MV-4-11 (cell line): ENCODE results near the gene HORMAD2.
"Not testable (repeated sequence)": the region's sequence is repeated elsewhere in the genome, so short reads cannot be mapped to it uniquely, and the experiment has no call there.

Source experiments
- DNase-seq: peaks from one replicate; lab custom pipeline; 2025; lab: John Stamatoyannopoulos, UW

Gene HORMAD2

GRCh38 chr22:30056015-30056414, 24.2 kb upstream of the HORMAD2 start:
- DNase-seq, result no peak

- no peak for DNase-seq
Observed at GRCh38 chr22:30057375-30057774, 22.9 kb upstream of the HORMAD2 start.

DNA sequence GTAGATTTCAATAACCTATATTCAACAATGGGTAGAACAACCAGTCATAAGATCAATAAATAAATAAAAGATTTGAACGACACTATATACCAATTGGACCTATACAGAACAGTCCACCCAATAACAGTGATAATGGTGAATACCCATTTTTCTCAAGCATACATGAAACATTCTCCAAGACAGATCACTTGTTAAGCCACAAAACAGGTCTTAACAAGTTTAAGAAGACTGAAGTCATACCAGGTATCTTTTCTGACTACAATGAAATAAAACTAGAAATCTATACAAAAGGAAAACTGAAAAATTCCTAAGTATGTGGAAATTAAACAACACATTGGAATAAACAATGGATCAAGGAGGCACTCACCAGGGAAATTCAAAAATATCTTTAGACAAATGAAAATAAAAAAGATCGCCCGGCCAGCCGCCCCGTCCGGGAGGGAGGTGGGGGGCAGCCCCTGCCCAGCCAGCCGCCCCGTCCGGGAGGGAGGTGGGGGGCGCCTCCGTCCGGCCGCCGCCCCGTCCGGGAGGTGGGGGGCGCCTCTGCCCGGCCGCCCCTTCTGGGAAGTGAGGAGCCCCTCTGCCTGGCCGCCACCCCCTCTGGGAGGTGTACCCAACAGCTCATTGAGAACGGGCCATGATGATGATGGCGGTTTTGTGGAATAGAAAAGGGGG, 20.8 kb upstream of the HORMAD2 start:
- DNase-seq, result not testable (repeated sequence)

DNA sequence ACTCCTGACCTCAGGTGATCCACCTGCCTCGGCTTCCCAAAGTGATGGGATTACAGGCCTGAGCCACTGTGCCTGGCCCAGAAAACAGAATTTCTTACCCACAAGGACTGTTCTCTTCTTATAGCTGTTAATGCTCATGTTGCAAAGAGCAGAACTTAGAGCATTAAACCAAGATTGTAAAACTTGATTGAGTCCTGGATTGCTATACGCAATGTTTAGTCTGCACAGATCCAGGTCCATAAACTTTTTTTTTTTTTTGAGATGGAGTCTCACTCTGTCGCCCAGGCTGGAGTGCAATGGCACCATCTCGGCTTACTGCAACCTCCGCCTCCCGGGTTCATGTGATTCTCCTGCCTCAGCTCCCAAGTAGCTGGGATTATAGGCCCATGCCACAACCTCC, 19.2 kb upstream of the HORMAD2 start:
- DNase-seq, result not testable (repeated sequence)

GRCh38 chr22:30062259-30062658, 18.0 kb upstream of the HORMAD2 start:
- no peak for DNase-seq

DNA sequence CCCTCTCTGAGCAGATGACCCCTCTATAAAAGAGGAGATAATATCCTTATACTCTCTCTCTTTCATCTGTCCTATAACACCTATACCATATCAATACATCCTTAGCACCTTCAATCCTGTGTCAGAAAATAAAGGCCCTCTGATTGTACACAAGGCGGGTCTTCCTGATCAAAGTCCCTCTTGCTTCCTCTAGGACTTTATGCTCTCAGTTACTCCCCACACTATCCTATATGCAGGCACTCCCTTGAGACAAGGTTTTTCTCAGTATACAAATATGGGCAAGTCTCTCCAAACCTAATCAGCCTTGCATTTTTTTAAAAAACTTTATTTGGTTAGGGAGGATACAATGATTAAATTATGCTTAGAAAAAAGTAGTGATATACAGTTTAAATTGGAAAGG, 17.3 kb upstream of the HORMAD2 start:
- no peak for DNase-seq

DNA sequence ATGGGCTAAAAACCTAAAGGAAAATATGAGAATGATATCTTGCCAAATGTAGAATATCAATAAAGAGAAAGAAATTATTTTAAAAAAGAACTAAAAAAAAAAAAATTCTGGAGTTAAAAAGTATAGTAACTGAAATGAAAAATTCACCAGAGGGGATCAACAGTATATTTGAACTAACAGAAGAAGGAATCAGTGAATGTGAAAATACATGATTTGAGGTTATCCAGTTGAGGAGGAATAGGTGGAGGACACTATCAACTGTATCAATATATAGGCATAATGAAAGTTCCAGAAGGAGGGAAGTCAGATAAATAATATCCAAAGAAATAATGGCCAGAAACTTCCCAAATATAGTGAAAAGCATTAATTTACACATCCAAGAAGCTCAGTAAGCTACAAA, 16.1 kb upstream of the HORMAD2 start:
- no peak for DNase-seq

DNA sequence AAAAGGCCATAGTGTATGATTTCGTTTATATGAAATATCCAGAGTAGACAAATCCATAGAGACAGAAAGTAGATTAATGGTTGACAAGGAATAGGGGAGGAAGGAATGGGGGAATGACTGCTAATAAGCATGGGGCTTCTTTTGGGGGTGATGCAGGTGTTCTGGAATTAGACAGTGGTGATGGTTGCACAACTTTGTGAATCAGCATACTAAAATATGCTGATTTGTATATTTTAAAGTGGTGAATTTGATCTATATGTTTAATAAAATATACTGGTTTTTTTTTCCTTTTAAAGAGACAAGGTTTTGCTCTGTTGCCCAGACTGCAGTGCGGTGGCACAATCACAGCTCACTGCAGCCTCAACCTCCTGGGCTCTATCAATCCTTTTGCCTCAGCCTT, 6.5 kb upstream of the HORMAD2 start:
- no peak for DNase-seq

- no peak for DNase-seq
Observed at GRCh38 chr22:30074147-30074546, 6.1 kb upstream of the HORMAD2 start.

- DNase-seq, result no peak
Observed at GRCh38 chr22:30074994-30075393, 5.3 kb upstream of the HORMAD2 start.

DNA sequence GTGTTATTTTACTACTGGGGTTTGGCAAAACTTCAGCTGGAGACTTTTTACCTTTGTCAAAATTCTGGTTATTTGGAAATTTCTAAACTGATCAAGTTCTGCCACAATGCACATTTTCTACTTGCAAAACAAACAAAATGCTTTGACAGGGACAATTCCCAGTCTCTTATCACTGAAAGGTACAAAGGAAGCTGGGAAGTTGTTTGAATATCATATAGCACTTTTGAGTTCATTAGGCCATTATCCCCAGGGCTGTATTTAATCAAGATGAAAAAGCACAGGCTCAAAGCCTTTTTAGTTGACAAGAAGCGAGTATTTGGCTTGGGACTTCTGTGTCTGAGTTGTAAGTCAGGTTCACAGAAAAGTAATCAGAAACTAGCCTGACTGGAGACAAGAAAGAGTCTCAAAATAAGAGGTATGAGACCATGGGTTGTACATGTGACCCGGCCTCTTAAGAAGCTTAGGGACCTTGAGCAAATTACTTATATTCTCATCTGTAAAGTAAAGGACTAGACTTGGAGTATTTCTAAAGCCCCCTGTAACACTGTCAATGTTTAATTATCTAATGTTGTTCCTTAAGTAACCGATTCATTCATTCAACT, 2.9 kb upstream of the HORMAD2 start:
- no peak for DNase-seq

- peak; percentile 15 for DNase-seq
Observed at GRCh38 chr22:30078320-30079311, 1.6 kb upstream of the HORMAD2 start.

- no peak for DNase-seq
Observed at GRCh38 chr22:30080805-30081204, 541 bp downstream of the HORMAD2 start.

DNA sequence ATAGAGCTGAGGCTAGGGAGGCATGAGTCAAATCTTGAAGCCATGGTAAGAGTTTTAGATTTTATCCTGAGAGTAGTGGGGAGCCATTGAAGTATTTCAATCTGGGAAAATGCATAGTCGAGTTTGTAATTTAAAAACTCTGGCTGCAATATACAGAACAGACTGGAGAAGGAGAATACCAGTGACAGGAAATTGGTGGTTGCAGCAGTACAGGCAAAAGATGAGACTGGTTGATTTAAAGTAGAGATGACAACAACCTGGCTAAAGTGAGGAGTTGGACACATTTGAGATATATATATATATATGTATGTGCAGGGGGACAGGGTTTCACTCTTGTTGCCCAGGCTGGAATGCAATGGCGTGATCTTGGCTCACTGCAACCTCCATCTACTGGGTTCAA, 6.2 kb downstream of the HORMAD2 start:
- DNase-seq, result no peak

DNA sequence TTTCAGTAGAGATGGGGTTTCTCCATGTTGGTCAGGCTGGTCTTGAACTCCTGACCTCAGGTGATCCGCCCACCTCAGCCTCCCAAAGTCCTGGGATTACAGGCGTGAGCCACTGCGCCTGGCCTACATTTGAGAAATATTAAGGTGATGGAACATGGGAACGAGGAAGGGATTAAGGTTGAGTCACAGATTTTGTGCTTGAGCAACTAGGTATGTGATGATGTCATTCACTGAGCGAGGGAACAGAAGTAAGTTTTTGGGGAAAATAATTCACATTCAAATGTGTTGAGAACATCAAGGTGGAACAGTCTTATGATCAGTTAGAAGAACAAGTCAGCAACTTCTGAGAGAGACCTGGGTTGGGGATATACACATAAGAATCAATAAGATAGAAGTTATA, 6.8 kb downstream of the HORMAD2 start:
- DNase-seq, result not testable (repeated sequence)

DNA sequence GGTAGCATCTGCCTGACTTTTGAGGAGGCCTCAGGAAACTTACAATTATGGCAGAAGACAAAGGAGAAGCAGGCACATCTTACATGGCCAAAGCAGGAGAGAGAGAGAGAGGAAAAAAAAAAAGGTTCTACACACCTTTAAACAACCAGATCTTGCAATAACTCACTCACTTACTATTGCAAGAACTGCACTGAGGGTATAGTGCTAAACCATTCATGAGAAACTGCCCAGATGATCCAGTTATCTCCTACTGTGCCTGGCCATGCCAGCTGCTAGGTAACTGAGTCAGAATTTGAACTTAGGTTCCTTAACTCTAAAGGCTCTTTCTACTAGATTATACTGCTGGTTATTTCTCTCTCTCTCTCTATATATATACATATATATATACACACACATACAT, 7.3 kb downstream of the HORMAD2 start:
- no peak for DNase-seq

GRCh38 chr22:30088468-30088867, 8.2 kb downstream of the HORMAD2 start:
- no peak for DNase-seq

GRCh38 chr22:30089655-30089974, 9.4 kb downstream of the HORMAD2 start:
- no peak for DNase-seq

DNA sequence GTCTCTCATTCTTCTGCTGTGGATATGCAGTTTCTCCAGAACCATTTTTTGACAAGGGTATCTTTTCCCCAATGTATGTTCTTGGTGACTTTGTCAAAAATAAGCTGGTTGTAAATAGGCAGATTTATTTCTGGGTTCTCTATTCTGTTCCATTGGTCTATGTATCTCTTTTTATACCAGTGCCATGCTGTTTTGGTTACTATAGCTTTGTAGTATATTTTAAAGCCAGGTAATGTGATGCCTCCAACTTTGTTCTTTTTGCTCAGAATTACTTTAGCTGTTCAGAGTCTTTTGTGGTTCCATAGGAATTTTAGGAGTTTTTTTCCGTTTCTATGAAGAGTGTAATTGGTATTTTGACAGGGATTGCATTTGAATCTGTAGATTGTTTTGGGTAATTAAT, 12.4 kb downstream of the HORMAD2 start:
- DNase-seq, result no peak

GRCh38 chr22:30094804-30095203, 14.5 kb downstream of the HORMAD2 start:
- no peak for DNase-seq

DNA sequence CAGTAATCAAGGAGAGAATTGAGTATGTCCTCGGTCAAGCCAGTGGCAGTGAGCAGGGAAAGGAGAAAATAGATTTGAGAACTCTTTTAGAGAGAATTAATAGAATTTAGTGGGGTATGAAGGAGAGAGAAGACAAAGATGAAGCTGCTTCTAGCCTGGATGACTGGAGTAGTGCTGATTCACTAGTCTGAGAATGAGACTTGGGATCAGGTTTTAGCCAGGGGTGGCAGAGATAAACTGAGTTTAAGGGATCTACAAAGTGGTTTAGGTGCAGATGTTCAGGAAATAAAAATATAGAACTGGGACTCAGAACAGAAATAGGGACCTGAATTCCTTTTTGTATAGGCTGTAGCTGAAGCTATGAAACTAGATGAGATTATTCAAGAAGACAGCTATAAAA, 17.6 kb downstream of the HORMAD2 start:
- no peak for DNase-seq

GRCh38 chr22:30100770-30101169, 20.5 kb downstream of the HORMAD2 start:
- not testable (repeated sequence) for DNase-seq
